Colonic mucosa (tissue), 4 donors: ENCODE results near the gene PHF13. TPM values are rescaled to one million over a fixed set of nuclear protein-coding genes. Genes with fewer than 3 reads are reported as not detected.
"Not testable (repeated sequence)": the region's sequence is repeated elsewhere in the genome, so short reads cannot be mapped to it uniquely, and the experiment has no call there.

Experiments used
- DNase-seq: peaks from one replicate; pipeline ENCODE4 v3.0.0-alpha.2; 2020
- H3K27ac ChIP-seq: fragments of 200-600 bp; one replicate; pipeline ENCODE4 v1.8.0; 2021
- H3K27me3 ChIP-seq: fragments of 200-600 bp; one replicate; pipeline ENCODE4 v1.8.0; 2021
- H3K36me3 ChIP-seq: fragments of 200-600 bp; one replicate; pipeline ENCODE4 v1.8.0; 2021
- H3K4me1 ChIP-seq: fragments of 200-600 bp; one replicate; pipeline ENCODE4 v1.8.0; 2021; ENCODE audit warnings: mild to moderate bottlenecking
- H3K4me3 ChIP-seq: fragments of 200-600 bp; one replicate; pipeline ENCODE4 v1.8.0; 2021
- H3K9ac ChIP-seq, 2 donors: one replicate each; pipeline ENCODE4 v1.7.0; 2013; ENCODE audit warnings: control low read depth in 2 of 2, low read depth in 2 of 2, low read length in 2 of 2
- H3K9me3 ChIP-seq: fragments of 200-600 bp; one replicate; pipeline ENCODE4 v1.8.0; 2021
- CTCF ChIP-seq: fragments of 200-600 bp; IDR thresholded peaks from one replicate; pipeline ENCODE4 v1.8.0; 2022; ENCODE audit warnings: antibody characterized with exemption, mild to moderate bottlenecking
- intact Hi-C: fragments of 100-400 bp; cut with DNase I; formaldehyde crosslinking; loops from one replicate; pipeline ENCODE4 v1.14.1; 2022
- total RNA-seq, 2 donors: library from RNA; stranded (reverse); fragmentation: NEBNext Ultra II Directional in 1 of 2; extraction: Animal tissue kit (Norgen Biotek cat#: 25700) in 1 of 2; gene quantifications; one replicate each; pipeline ENCODE4 v1.2.1, GENCODE V29; 2021
- donor health status: healthy.
- donor health status: DM: no; HTN: no; CAD: no.
- donor health status: DM: no; HTN: no; CAD: no.

PHF13 gene
- total RNA-seq, 2 donors from 2014 or later: 8.0 to 13.4 TPM

- Histone ChIP-seq H3K9ac (no peak overlapping the region), H3K4me3 (no peak overlapping the region), H3K9me3 (no peaks in the 10 kb centered on the region), H3K27me3 (no peaks in the 10 kb centered on the region), H3K36me3 (no peaks in the 10 kb centered on the region), H3K27ac (no peak overlapping the region), H3K4me1 (peaks cover 10% of the 10 kb centered on the region)
- TF ChIP-seq CTCF: no peak
- intact Hi-C loops: no loop called here
- DNase-seq: no peak
These were observed 15.8 kb upstream of the PHF13 start for GRCh38 chr1:6597777-6598131.

DNA sequence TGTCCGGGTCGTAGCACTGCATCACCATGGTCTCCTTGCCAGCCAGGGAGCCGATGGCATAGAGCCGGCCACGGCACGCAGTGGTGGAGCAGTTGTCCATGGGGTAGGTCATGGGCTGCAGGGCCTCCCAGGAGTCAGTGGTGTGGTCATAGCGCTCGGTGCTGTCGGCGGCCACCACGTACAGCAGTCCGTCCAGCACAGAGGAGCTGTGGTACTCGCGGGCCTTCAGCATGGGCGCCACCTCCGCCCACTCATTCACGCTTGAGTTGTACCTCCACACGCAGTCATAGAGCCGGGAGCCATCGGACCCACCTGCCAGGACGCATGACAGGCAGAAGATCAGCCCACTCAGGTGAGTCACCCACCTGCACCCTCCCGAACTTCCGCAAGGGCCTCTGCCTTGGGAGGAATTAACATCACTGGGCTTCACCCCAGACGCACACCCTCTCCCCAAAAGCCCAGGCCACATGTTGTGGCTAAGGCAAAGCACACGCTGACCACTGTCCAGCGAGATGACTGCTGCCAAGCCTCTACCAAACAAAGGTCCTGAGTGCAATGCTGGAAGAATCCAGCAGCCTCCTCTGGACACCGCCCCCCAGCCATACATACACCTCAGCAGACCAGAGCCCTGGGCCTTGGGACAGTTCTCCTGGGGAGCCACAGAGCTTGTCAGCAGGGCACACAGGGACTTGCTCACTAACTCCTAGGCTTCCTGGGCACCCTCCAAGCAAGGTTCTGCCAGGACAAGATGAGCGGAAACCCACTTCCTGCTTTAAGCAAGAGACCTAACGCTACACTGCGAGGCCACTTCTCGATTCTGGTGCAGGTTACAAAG lies 14.2 kb upstream of the PHF13 start:
- no peak overlapping the region for H3K27ac ChIP-seq
- no peak for DNase-seq
- no peaks in the 10 kb centered on the region for H3K36me3 ChIP-seq
- intact Hi-C loops: no loop called here
- TF ChIP-seq CTCF: no peak
- peaks cover 10% of the 10 kb centered on the region for H3K4me1 ChIP-seq
- peak overlapping the region; percentile 94 for H3K4me3 ChIP-seq
- no peaks in the 10 kb centered on the region for H3K27me3 ChIP-seq
- peak overlapping the region; percentile 1 to 55 for H3K9ac ChIP-seq
- H3K9me3 ChIP-seq: no peaks in the 10 kb centered on the region

DNA sequence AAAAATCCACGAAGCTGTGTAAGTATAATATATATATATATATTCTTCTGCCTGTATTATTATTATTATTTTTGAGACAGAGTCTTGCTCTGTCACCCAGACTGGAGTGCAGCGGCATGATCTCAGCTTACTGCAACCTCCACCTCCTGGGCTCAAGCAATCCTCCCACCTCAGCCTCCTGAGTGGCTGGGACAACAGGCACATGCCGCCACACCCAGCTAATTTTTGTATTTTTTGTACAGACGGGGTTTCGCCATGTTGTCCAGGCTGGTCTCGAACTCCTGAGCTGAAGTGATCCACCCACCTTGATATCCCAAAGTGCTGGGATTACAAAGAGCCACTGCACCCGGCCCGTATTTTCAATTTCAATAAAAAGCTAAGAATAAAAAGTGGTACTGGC lies 13.5 kb upstream of the PHF13 start:
- Histone ChIP-seq H3K9ac (peak overlapping the region in 1 of 2 donors; percentile 95), H3K27ac (peak overlapping the region; percentile 94), H3K4me3 (peak overlapping the region; percentile 94)
- intact Hi-C loops, H3K27me3 ChIP-seq, DNase-seq, H3K4me1 ChIP-seq, H3K36me3 ChIP-seq, H3K9me3 ChIP-seq: not testable (repeated sequence)

DNA sequence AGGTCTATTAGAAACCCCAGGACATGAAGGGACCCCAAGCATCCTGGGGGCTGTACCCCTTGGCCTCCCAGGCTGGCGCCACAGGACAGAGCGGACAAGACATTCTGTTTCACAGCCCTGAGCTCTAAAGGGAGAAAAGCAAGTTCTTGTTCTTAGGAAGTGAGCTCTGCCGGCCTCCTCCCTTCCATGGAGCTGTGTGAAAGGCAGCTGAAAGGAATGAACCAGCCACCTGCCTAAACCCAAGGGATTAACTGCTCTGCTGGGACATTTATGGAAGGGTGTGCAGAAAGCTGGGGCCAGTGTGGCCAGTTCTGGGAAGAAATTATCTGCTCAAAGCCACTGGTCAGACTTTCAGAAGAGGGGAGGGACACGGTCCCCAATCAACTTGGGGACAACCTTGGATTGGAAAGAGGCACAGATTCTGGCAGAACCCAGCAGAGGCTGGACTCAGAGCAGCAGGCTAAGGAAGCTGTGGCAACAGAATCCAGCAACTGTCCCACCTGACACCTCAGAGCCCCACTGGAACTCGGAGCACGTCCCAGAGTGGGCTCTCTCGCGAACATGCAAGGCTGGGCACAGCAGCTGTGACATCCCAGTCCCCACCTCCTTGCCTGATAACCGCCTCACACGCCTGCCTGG lies 13.0 kb upstream of the PHF13 start:
- intact Hi-C loops: no loop called here
- DNase-seq: no peak
- H3K4me1 ChIP-seq: peaks cover 5% of the 10 kb centered on the region

GRCh38 chr1:6601049-6601922 lies 12.2 kb upstream of the PHF13 start:
- H3K36me3 ChIP-seq: no peaks in the 10 kb centered on the region
- peak overlapping the region; percentile 94 for H3K27ac ChIP-seq
- H3K4me3 ChIP-seq: peak overlapping the region; percentile 94
- no peaks in the 10 kb centered on the region for H3K9me3 ChIP-seq
- H3K9ac ChIP-seq: peak overlapping the region; percentile 68 to 95
- intact Hi-C loops: no loop called here
- TF ChIP-seq CTCF: no peak
- H3K4me1 ChIP-seq: peaks cover 5% of the 10 kb centered on the region
- H3K27me3 ChIP-seq: no peaks in the 10 kb centered on the region
- DNase-seq: peak; percentile 86

More for the DNA sequence above, 13.0 kb upstream of the PHF13 start:
- peak overlapping the region; percentile 94 for H3K4me3 ChIP-seq
- no peak for TF ChIP-seq CTCF
- H3K27ac ChIP-seq: peak overlapping the region; percentile 94
- H3K9me3 ChIP-seq: no peaks in the 10 kb centered on the region
- no peaks in the 10 kb centered on the region for H3K27me3 ChIP-seq
- H3K9ac ChIP-seq: peak overlapping the region; percentile 68 to 95
- no peaks in the 10 kb centered on the region for H3K36me3 ChIP-seq
